Transverse colon (tissue), 4 donors: ENCODE results near the gene VMO1. TPM values are rescaled to one million over a fixed set of nuclear protein-coding genes. Genes with fewer than 3 reads are reported as not detected.

ENCODE experiments used
- DNase-seq: peaks from one replicate; pipeline ENCODE4 v3.0.0-alpha.2; 2019
- H3K27ac ChIP-seq, 4 donors: fragments of 200-600 bp; sonication (generic); 2 replicates each; pipeline ENCODE4 v1.5.1; 2016 to 2018; ENCODE audit warnings: inconsistent platforms in 4 of 4
- H3K27me3 ChIP-seq: fragments of 200-600 bp; sonication (generic); 2 replicates; pipeline ENCODE4 v1.5.1; 2017; ENCODE audit warnings: inconsistent platforms
- H3K36me3 ChIP-seq, 4 donors: fragments of 200-600 bp; sonication (generic); 2 replicates each; pipeline ENCODE4 v1.5.1; 2017 to 2019; ENCODE audit warnings: inconsistent platforms in 4 of 4
- H3K4me1 ChIP-seq, 4 donors: fragments of 200-600 bp; sonication (generic); 2 replicates each; pipeline ENCODE4 v1.5.1; 2017 to 2020; ENCODE audit warnings: inconsistent platforms in 4 of 4
- H3K4me3 ChIP-seq, 4 donors: fragments of 200-600 bp; sonication (generic); 1 replicate in 1 of 4; 2 replicates in 3 of 4; pipeline versions ENCODE4 v1.5.1 to v1.6.1; 2017 to 2019; ENCODE audit warnings: inconsistent platforms in 4 of 4
- H3K9me3 ChIP-seq, 2 donors: fragments of 200-600 bp; sonication (generic); 2 replicates each; pipeline ENCODE4 v1.5.1; 2017 to 2019; ENCODE audit warnings: inconsistent platforms in 2 of 2
- CTCF ChIP-seq, 5 experiments: fragments of 200-600 bp in 3 of 5; fragments of 450-650 bp in 2 of 5; sonication (generic) in 3 of 5; IDR thresholded peaks; 1 replicate in 2 of 5; 2 replicates in 3 of 5; pipeline ENCODE4 v1.5.1; 2016 to 2017; ENCODE audit warnings: antibody characterized with exemption in 5 of 5, inconsistent platforms in 3 of 5, mild to moderate bottlenecking in 2 of 5, moderate library complexity in 1 of 5
- EP300 ChIP-seq: sonication (generic); formaldehyde crosslinking; IDR thresholded peaks from one replicate; pipeline ENCODE4 v1.6.1; 2017; ENCODE audit warnings: antibody characterized with exemption, low read depth
- POLR2A ChIP-seq: fragments of 450-650 bp; IDR thresholded peaks from one replicate; pipeline ENCODE4 v1.6.1; 2016; ENCODE audit warnings: antibody characterized with exemption, mild to moderate bottlenecking, moderate library complexity
- POLR2AphosphoS5 ChIP-seq, 3 donors: sonication (generic); formaldehyde crosslinking; IDR thresholded peaks; one replicate each; pipeline ENCODE4 v1.6.1; 2016; ENCODE audit warnings: antibody characterized with exemption in 3 of 3
- WGBS, 2 donors: methylation state at CpG; one replicate each; pipeline ENCODE4 v1.1.5; 2018; ENCODE audit warnings: low coverage in 1 of 2; 5-methylcytosine and 5-hydroxymethylcytosine counted together
- in situ Hi-C, 4 donors: fragments of 200-750 bp; cut with MboI; loops; one replicate each; pipeline versions ENCODE4 v1.15.0 to v1.15.1; 2017; ENCODE audit warnings: low sequenced_read_pairs in 3 of 4, low pct_ligation_motif_present in 1 of 4, low pct_unique_long_range_greater_than_20kb in 1 of 4
- intact Hi-C: fragments of 100-400 bp; cut with DNase I; formaldehyde crosslinking; loops from one replicate; pipeline ENCODE4 v1.15.1; 2023; ENCODE audit warnings: low total_unique reads
- total RNA-seq, 4 donors: library from RNA; depleted of rRNA; stranded (reverse); fragments of >200 nt; gene quantifications; one replicate each; pipeline ENCODE4 v1.1.0, GENCODE V29; 2016

The VMO1 gene
- total RNA-seq, 4 donors from 2014 or later, result 0.68 to 5.2 (median 1.9) TPM; not detected in 1

GRCh38 chr17:4771519-4772234, 14.5 kb downstream of the VMO1 start, which contains the start of gene TM4SF5:
TM4SF5 (plus strand) TSS chr17:4771886; CDS start chr17:4771923, 37 bp downstream.
- H3K4me3 ChIP-seq, result peak within 1 kb of the TSS in 2 of 4 donors; percentile 3 to 24
- intact Hi-C loops, result no loop called here
- 20 to 35% methylated on average over 4 to 13 of the region's 13 CpGs for WGBS, 2 donors

GRCh38 chr17:4769628-4770027, 16.5 kb downstream of the VMO1 start:
- DNase-seq, result no peak
- Histone ChIP-seq H3K27ac (no peak overlapping the region), H3K4me3 (no peak overlapping the region), H3K9me3 (no peaks in the 10 kb centered on the region), H3K27me3 (no peaks in the 10 kb centered on the region), H3K4me1 (peaks cover 0 to 23% (median 5%) of the 10 kb centered on the region in 4 donors), H3K36me3 (no peaks in the 10 kb centered on the region)
- TF ChIP-seq CTCF (IDR thresholded peaks at IDR 0.05) (no peak), POLR2AphosphoS5 (IDR thresholded peaks at IDR 0.05) (no peak), EP300 (no peak), POLR2A (no peak)
- WGBS, 2 donors, result 83 to 91% methylated on average over 1 to 2 of the region's 2 CpGs
- in situ Hi-C loops, result no loop called here
- intact Hi-C loops, result no loop called here

More at GRCh38 chr17:4771519-4772234, 14.5 kb downstream of the VMO1 start, which contains the start of gene TM4SF5:
- in situ Hi-C loops, result no loop called here
- H3K27ac ChIP-seq, result peak within 1 kb of the TSS; percentile 75 to 82 (median 78)
- peak; percentile 87 for DNase-seq
- H3K9me3 ChIP-seq, result no peaks in the 10 kb centered on the region
- peaks cover 0 to 23% (median 5%) of the 10 kb centered on the region in 4 donors for H3K4me1 ChIP-seq
- no peaks in the 10 kb centered on the region for H3K27me3 ChIP-seq
- H3K36me3 ChIP-seq, result no peaks in the 10 kb centered on the region
- peak; percentile 35 for TF ChIP-seq POLR2A
- TF ChIP-seq EP300, result no peak
- TF ChIP-seq CTCF (IDR thresholded peaks at IDR 0.05), result no peak
- peak; percentile 21 to 81 (median 38) for TF ChIP-seq POLR2AphosphoS5 (IDR thresholded peaks at IDR 0.05)

- peak overlapping the region in 1 of 4 donors; percentile 23 for H3K27ac ChIP-seq
- no peak for DNase-seq
- 78 to 95% methylated on average over 4 to 6 of the region's 6 CpGs for WGBS, 2 donors
- H3K4me3 ChIP-seq, result no peak overlapping the region
- H3K36me3 ChIP-seq, result no peaks in the 10 kb centered on the region
- peaks cover 0 to 23% (median 5%) of the 10 kb centered on the region in 4 donors for H3K4me1 ChIP-seq
- intact Hi-C loops (no loop called here), in situ Hi-C loops (no loop called here)
- H3K9me3 ChIP-seq, result no peaks in the 10 kb centered on the region
- no peak for TF ChIP-seq POLR2A
- no peak for TF ChIP-seq POLR2AphosphoS5 (IDR thresholded peaks at IDR 0.05)
- no peak for TF ChIP-seq EP300
- no peak for TF ChIP-seq CTCF (IDR thresholded peaks at IDR 0.05)
- no peaks in the 10 kb centered on the region for H3K27me3 ChIP-seq
Observed at GRCh38 chr17:4768298-4768697, 17.9 kb downstream of the VMO1 start.

- no peak for DNase-seq
- TF ChIP-seq POLR2AphosphoS5 (IDR thresholded peaks at IDR 0.05), result no peak
- no peak for TF ChIP-seq POLR2A
- no peak for TF ChIP-seq EP300
- no peak for TF ChIP-seq CTCF (IDR thresholded peaks at IDR 0.05)
- in situ Hi-C loops, result no loop called here
- Histone ChIP-seq H3K27me3 (no peaks in the 10 kb centered on the region), H3K36me3 (no peaks in the 10 kb centered on the region), H3K4me1 (peaks cover 0 to 11% (median 3%) of the 10 kb centered on the region in 4 donors), H3K4me3 (no peak overlapping the region), H3K9me3 (no peaks in the 10 kb centered on the region), H3K27ac (no peak overlapping the region)
- intact Hi-C loops, result no loop called here
- WGBS, 2 donors, result 88 to 95% methylated on average over 7 to 9 of the region's 9 CpGs
Observed at GRCh38 chr17:4766723-4767122, 19.4 kb downstream of the VMO1 start.
